NCI-H748 treated with DMSO at 0.1 percent for 48 hours (cell line): ENCODE results near the gene ARAP2.

Experiments
- DNase-seq: peaks from one replicate; lab custom pipeline; 2025; lab: John Stamatoyannopoulos, UW

Gene ARAP2

GRCh38 chr4:36264207-36264826, 20.0 kb upstream of the ARAP2 start:
- no peak for DNase-seq

- no peak for DNase-seq
These were observed 16.4 kb upstream of the ARAP2 start for GRCh38 chr4:36260731-36261130.

- DNase-seq, result no peak
These were observed 12.1 kb upstream of the ARAP2 start for GRCh38 chr4:36256398-36256891.

GRCh38 chr4:36255577-36255976, 11.3 kb upstream of the ARAP2 start:
- DNase-seq, result no peak

GRCh38 chr4:36254371-36254770, 10.1 kb upstream of the ARAP2 start:
- no peak for DNase-seq

- no peak for DNase-seq
These were observed 7.7 kb upstream of the ARAP2 start for GRCh38 chr4:36251983-36252382.

GRCh38 chr4:36249610-36250009, 5.3 kb upstream of the ARAP2 start:
- no peak for DNase-seq

- DNase-seq, result peak; percentile 56
These were observed 708 bp downstream of the ARAP2 start for GRCh38 chr4:36243355-36244256.

GRCh38 chr4:36242629-36243354, 1.5 kb downstream of the ARAP2 start:
- DNase-seq, result no peak

- DNase-seq, result no peak
These were observed 2.5 kb downstream of the ARAP2 start for GRCh38 chr4:36241771-36242170.

- no peak for DNase-seq
These were observed 6.7 kb downstream of the ARAP2 start for GRCh38 chr4:36237366-36238313.

GRCh38 chr4:36236159-36236558, 8.2 kb downstream of the ARAP2 start:
- DNase-seq, result no peak

- DNase-seq, result no peak
These were observed 9.0 kb downstream of the ARAP2 start for GRCh38 chr4:36235306-36235705.

GRCh38 chr4:36233567-36234266, 10.6 kb downstream of the ARAP2 start:
- no peak for DNase-seq

GRCh38 chr4:36230534-36230933, 13.8 kb downstream of the ARAP2 start:
- no peak for DNase-seq

GRCh38 chr4:36227913-36228312, 16.4 kb downstream of the ARAP2 start:
- no peak for DNase-seq

GRCh38 chr4:36226430-36227227, 17.7 kb downstream of the ARAP2 start:
- DNase-seq, result no peak

- DNase-seq, result no peak
These were observed 19.1 kb downstream of the ARAP2 start for GRCh38 chr4:36224972-36225903.

- no peak for DNase-seq
These were observed 21.6 kb downstream of the ARAP2 start for GRCh38 chr4:36222702-36223101.
